ENCODE results near the gene CEACAM8. TPM values are rescaled to one million over a fixed set of nuclear protein-coding genes. Genes with fewer than 3 reads are reported as not detected.
"Not testable (repeated sequence)": the region's sequence is repeated elsewhere in the genome, so short reads cannot be mapped to it uniquely, and the experiment has no call there.

Gene CEACAM8
- total RNA-seq, 1 donor from 2014 or later, result not detected

DNA sequence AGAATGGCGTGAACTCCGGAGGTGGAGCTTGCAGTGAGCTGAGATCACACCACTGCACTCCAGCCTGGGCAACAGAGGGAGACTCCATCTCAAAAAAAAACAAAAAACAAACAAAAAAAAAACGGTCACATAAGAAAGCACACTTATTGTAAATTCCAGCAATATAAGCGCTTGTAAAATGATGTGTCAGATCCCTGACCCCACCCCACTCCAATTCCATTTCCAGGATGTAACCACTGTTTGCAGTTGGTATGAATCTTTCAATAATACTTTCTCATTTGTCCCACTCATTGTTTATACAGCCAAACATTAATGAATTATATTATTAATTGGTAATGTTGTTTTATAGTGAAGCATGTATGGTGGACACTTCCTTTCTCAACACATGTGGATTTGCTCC, 50.6 kb downstream of the CEACAM8 start:
- no peak overlapping the region for H3K4me3 Mint-ChIP-seq
- TF ChIP-seq, protein P1, sequence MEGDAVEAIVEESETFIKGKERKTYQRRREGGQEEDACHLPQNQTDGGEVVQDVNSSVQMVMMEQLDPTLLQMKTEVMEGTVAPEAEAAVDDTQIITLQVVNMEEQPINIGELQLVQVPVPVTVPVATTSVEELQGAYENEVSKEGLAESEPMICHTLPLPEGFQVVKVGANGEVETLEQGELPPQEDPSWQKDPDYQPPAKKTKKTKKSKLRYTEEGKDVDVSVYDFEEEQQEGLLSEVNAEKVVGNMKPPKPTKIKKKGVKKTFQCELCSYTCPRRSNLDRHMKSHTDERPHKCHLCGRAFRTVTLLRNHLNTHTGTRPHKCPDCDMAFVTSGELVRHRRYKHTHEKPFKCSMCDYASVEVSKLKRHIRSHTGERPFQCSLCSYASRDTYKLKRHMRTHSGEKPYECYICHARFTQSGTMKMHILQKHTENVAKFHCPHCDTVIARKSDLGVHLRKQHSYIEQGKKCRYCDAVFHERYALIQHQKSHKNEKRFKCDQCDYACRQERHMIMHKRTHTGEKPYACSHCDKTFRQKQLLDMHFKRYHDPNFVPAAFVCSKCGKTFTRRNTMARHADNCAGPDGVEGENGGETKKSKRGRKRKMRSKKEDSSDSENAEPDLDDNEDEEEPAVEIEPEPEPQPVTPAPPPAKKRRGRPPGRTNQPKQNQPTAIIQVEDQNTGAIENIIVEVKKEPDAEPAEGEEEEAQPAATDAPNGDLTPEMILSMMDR (IDR thresholded peaks at IDR 0.05; ENCODE audit: unreplicated experiment), result no peak
- H3K36me3 Mint-ChIP-seq, result no peaks in the 10 kb centered on the region
- H3K4me1 Mint-ChIP-seq, result peaks cover 4% of the 10 kb centered on the region
- H3K27me3 Mint-ChIP-seq (ENCODE audit: low read depth), result peaks cover 6% of the 10 kb centered on the region
- peaks cover 6% of the 10 kb centered on the region for H3K9me3 Mint-ChIP-seq
- no peak for DNase-seq (ENCODE audit: low spot score in 2 of 2, unreplicated experiment in 2 of 2)
- no peak overlapping the region for H3K27ac Mint-ChIP-seq

DNA sequence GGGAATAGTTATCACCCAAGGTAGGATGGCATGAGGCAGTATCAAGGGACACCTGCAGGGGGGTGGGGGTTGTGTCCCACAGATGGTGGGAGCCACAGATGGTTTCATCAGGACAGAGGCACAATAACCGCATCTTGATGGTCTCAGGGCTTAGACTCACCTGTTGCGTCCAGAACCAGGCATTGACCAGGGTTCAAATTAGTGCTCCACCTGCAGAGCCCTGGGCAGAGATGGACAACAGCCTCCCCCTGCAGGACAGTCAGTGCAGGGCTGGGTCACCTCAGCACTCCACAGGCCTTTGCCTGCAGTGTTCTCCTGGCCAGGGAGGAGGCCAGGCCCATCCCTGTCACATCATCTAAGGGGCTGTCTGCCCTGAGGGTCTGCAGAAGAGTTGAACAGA, 51.9 kb downstream of the CEACAM8 start:
- H3K9me3 Mint-ChIP-seq, result no peaks in the 10 kb centered on the region
- no peak overlapping the region for H3K27ac Mint-ChIP-seq
- no peak for DNase-seq (ENCODE audit: low spot score in 2 of 2, unreplicated experiment in 2 of 2)
- H3K36me3 Mint-ChIP-seq, result no peaks in the 10 kb centered on the region
- peaks cover 4% of the 10 kb centered on the region for H3K4me1 Mint-ChIP-seq
- TF ChIP-seq, protein P1 (IDR thresholded peaks at IDR 0.05; ENCODE audit: unreplicated experiment), result no peak
- H3K27me3 Mint-ChIP-seq (ENCODE audit: low read depth), result peaks cover 6% of the 10 kb centered on the region
- H3K4me3 Mint-ChIP-seq, result no peak overlapping the region

DNA sequence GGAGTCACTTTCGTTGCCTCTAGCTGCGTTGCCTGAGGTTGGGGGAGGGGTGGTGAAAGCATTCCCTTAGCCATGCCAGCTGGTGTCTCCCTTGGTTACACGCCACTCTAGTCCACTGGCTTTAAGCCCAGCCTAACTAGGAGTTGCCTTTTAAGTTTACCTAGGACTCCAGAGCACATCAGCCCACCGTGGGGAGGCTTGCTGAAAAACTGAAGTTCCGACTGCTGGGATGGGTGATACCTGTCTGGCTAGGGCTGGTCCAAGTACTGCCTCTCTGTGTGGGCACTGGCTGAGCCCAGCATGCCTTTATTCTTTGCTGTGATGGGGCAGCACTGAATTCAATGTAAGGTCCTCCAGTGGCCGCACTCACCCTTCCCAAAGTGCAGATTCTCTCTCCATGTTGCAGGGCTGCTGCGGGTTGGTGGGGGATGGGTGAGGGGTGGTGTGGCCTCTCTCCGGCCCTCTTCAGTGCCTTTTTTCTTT, 54.6 kb downstream of the CEACAM8 start:
- Mint-ChIP-seq H3K9me3 (no peaks in the 10 kb centered on the region), H3K27me3 (ENCODE audit: low read depth) (no peaks in the 10 kb centered on the region), H3K4me1 (peaks cover 4% of the 10 kb centered on the region), H3K27ac (no peak overlapping the region), H3K36me3 (no peaks in the 10 kb centered on the region), H3K4me3 (no peak overlapping the region)
- no peak for DNase-seq (ENCODE audit: low spot score in 2 of 2, unreplicated experiment in 2 of 2)
- TF ChIP-seq, protein P1 (IDR thresholded peaks at IDR 0.05; ENCODE audit: unreplicated experiment), result no peak

DNA sequence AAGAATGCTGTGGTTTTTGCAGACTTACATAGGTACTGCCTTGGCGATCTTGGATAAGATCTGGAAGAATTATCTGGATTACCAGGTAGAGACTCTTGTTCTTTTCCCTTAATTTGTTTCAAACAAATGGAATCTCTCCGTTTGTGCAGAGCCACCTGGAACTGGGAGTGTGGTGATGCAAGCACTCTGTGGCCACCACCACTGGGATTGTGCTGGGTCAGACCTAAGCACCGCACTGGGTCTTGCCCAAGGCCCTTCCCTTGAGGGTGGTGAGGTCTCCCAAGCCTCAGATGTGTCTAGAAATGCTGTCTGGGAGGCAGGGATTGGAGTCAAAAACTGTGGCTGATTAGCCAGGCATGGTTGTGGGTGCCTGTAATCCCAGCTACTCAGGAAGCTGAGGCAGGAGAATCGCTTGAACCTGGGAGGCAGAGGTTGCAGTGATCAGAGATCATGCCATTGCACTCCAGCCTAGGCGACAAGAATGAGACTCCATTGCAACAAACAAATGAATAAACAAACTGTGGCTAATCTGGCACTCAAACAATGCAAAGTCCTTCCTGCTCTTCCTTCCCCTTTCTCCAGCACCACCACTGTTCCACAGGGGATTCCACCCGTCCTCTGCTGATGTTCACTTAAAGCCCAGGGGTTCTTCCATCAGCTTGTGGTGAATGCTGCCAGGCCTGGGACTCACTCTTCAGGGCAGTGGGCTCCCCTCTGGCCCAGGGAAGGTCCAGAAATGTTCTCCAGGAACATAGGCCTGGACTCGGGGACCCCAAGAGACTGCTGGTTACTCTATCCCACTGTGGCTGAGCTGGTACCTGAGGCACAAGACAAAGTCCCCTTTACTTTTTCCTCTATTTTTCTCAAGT, 55.6 kb downstream of the CEACAM8 start:
- Mint-ChIP-seq H3K9me3 (no peaks in the 10 kb centered on the region), H3K4me3 (no peak overlapping the region), H3K4me1 (peaks cover 4% of the 10 kb centered on the region), H3K27ac (no peak overlapping the region), H3K27me3 (ENCODE audit: low read depth) (no peaks in the 10 kb centered on the region), H3K36me3 (no peaks in the 10 kb centered on the region)
- TF ChIP-seq, protein P1 (IDR thresholded peaks at IDR 0.05; ENCODE audit: unreplicated experiment), result no peak
- no peak for DNase-seq (ENCODE audit: low spot score in 2 of 2, unreplicated experiment in 2 of 2)

DNA sequence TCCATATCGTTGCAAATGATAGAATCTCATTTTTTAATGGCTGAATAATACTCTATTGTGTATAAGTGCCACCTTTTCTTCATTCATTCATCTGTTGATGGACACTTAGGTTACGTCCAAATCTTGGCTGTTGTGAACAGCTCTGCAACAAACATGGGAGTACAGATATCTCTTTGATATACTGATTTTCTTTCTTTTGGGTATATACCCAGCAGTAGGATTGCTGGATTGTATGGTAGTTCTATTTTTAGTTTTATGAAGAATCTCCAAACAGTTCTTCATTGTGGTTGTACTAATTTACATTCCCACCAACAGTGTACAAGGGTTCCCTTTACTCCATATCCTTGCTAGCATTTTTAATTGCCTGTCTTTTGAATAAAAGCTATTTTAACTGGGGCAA, 59.4 kb downstream of the CEACAM8 start:
- H3K36me3 Mint-ChIP-seq; DNase-seq (ENCODE audit: low spot score in 2 of 2, unreplicated experiment in 2 of 2); H3K4me3 Mint-ChIP-seq; H3K27me3 Mint-ChIP-seq (ENCODE audit: low read depth); H3K27ac Mint-ChIP-seq; H3K9me3 Mint-ChIP-seq; H3K4me1 Mint-ChIP-seq: not testable (repeated sequence)

DNA sequence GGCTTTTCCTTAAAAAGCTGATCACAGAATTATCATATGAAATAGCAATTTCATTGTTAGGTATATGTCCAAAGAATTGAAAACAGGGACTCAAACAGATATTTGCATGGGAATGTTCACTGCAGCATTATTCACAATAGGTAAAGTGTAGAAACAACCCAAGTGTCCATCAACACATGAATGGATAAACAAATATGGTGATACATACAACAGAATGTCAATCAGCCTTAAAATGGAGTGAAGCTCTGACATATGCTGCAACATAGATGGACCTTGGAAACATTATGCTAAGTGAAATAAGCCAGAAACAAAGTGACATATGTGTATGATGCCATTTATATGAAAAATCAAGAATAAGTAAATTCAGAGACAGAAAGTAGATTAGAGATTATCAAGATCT, 60.3 kb downstream of the CEACAM8 start:
- DNase-seq (ENCODE audit: low spot score in 2 of 2, unreplicated experiment in 2 of 2), result no peak
- H3K4me3 Mint-ChIP-seq, result no peak overlapping the region
- no peaks in the 10 kb centered on the region for H3K27me3 Mint-ChIP-seq (ENCODE audit: low read depth)
- H3K9me3 Mint-ChIP-seq, result no peaks in the 10 kb centered on the region
- H3K4me1 Mint-ChIP-seq, result no peaks in the 10 kb centered on the region
- TF ChIP-seq, protein P1 (IDR thresholded peaks at IDR 0.05; ENCODE audit: unreplicated experiment), result no peak
- H3K36me3 Mint-ChIP-seq, result no peaks in the 10 kb centered on the region
- no peak overlapping the region for H3K27ac Mint-ChIP-seq
